H9 (cell line): ENCODE data around the gene CACNA1H. TPM values are rescaled to one million over a fixed set of nuclear protein-coding genes. Genes with fewer than 3 reads are reported as not detected.

Source experiments
- DNase-seq: peaks from one replicate; pipeline ENCODE4 v3.0.0-alpha.2; 2017
- H2AFZ ChIP-seq: one replicate; pipeline ENCODE4 v1.6.1; 2013; ENCODE audit warnings: mild to moderate bottlenecking, low read length, control low read depth, moderate library complexity
- H2AK5ac ChIP-seq: 2 replicates; pipeline ENCODE4 v1.6.1; 2013; ENCODE audit warnings: low read length, control low read depth, mixed read lengths; ENCODE audit not compliant: insufficient read length
- H2BK120ac ChIP-seq: one replicate; pipeline ENCODE4 v1.6.1; 2013; ENCODE audit warnings: low read depth, mild to moderate bottlenecking, low read length, control low read depth, inconsistent platforms; ENCODE audit not compliant: poor library complexity, severe bottlenecking
- H2BK12ac ChIP-seq: 2 replicates; pipeline ENCODE4 v1.6.1; 2013; ENCODE audit warnings: low read length, control low read depth, mixed read lengths, low read depth; ENCODE audit not compliant: insufficient read length
- H2BK15ac ChIP-seq: 2 replicates; pipeline ENCODE4 v1.6.1; 2013; ENCODE audit warnings: low read depth, low read length, control low read depth
- H2BK20ac ChIP-seq: one replicate; pipeline ENCODE4 v1.6.1; 2013; ENCODE audit warnings: low read depth, mild to moderate bottlenecking, low read length, control low read depth, inconsistent platforms; ENCODE audit not compliant: poor library complexity, severe bottlenecking
- H2BK5ac ChIP-seq: 2 replicates; pipeline ENCODE4 v1.6.1; 2013; ENCODE audit warnings: low read length, control low read depth, mixed read lengths; ENCODE audit not compliant: insufficient read length
- H3K14ac ChIP-seq: 2 replicates; pipeline ENCODE4 v1.6.1; 2013; ENCODE audit warnings: low read length, control low read depth; ENCODE audit not compliant: insufficient read depth
- H3K18ac ChIP-seq: 2 replicates; pipeline ENCODE4 v1.6.1; 2013; ENCODE audit warnings: low read depth, mild to moderate bottlenecking, mixed read lengths, low read length, control low read depth; ENCODE audit not compliant: insufficient read length
- H3K23ac ChIP-seq: 2 replicates; pipeline ENCODE4 v1.6.1; 2013; ENCODE audit warnings: low read length, control low read depth, mixed read lengths, low read depth; ENCODE audit not compliant: insufficient read length
- H3K23me2 ChIP-seq: 2 replicates; pipeline ENCODE4 v1.6.1; 2013; ENCODE audit warnings: low read depth, mild to moderate bottlenecking, mixed read lengths, low read length, control low read depth; ENCODE audit not compliant: insufficient read length, poor library complexity, severe bottlenecking
- H3K27ac ChIP-seq: 2 replicates; pipeline ENCODE4 v1.5.1; 2013; ENCODE audit warnings: low read length, control low read depth, mixed read lengths, low read depth; ENCODE audit not compliant: insufficient read length
- H3K27me3 ChIP-seq: 2 replicates; pipeline ENCODE4 v1.6.1; 2013; ENCODE audit warnings: low read length, control low read depth, inconsistent platforms; ENCODE audit not compliant: insufficient read depth
- H3K4ac ChIP-seq: 2 replicates; pipeline ENCODE4 v1.6.1; 2013; ENCODE audit warnings: low read depth, mild to moderate bottlenecking, control low read depth, inconsistent platforms, low read length, moderate library complexity
- H3K4me1 ChIP-seq: 2 replicates; pipeline ENCODE4 v1.6.1; 2013; ENCODE audit warnings: low read length, control low read depth, inconsistent platforms; ENCODE audit not compliant: insufficient read depth
- H3K4me2 ChIP-seq: 2 replicates; pipeline ENCODE4 v1.6.1; 2013; ENCODE audit warnings: low read length, control low read depth, mixed read lengths; ENCODE audit not compliant: insufficient read length, insufficient read depth
- H3K56ac ChIP-seq: 2 replicates; pipeline ENCODE4 v1.6.1; 2013; ENCODE audit warnings: low read depth, mild to moderate bottlenecking, mixed read lengths, low read length, control low read depth; ENCODE audit not compliant: insufficient read length
- H3K79me1 ChIP-seq: 2 replicates; pipeline ENCODE4 v1.6.1; 2013; ENCODE audit warnings: low read depth, mild to moderate bottlenecking, moderate library complexity, low read length, control low read depth, inconsistent platforms; ENCODE audit not compliant: insufficient read depth, poor library complexity, severe bottlenecking
- H3K79me2 ChIP-seq: 2 replicates; pipeline ENCODE4 v1.6.1; 2013; ENCODE audit warnings: low read length, control low read depth, inconsistent platforms; ENCODE audit not compliant: insufficient read depth
- H3K9ac ChIP-seq: 2 replicates; pipeline ENCODE4 v1.6.1; 2013; ENCODE audit warnings: low read length, control low read depth, mixed read lengths; ENCODE audit not compliant: insufficient read length; ENCODE audit errors: extremely low read depth
- H3K9me3 ChIP-seq: one replicate; pipeline ENCODE4 v1.6.1; 2013; ENCODE audit warnings: low read depth, low read length, inconsistent platforms; ENCODE audit not compliant: control insufficient read depth
- H3T11ph ChIP-seq: one replicate; pipeline ENCODE4 v1.6.1; 2013; ENCODE audit warnings: mild to moderate bottlenecking, low read length, control low read depth, inconsistent platforms
- H4K20me1 ChIP-seq: one replicate; pipeline ENCODE4 v1.6.1; 2013; ENCODE audit not compliant: control insufficient read depth, insufficient read length, insufficient read depth
- H4K5ac ChIP-seq: 2 replicates; pipeline ENCODE4 v1.6.1; 2013; ENCODE audit warnings: low read depth, mild to moderate bottlenecking, mixed read lengths, low read length, control low read depth; ENCODE audit not compliant: insufficient read length
- H4K8ac ChIP-seq: replicated peaks from 2 replicates; pipeline ENCODE4 v1.6.1; 2013; ENCODE audit warnings: low read length, control low read depth, mixed read lengths, low read depth; ENCODE audit not compliant: insufficient read length
- H4K91ac ChIP-seq: 2 replicates; pipeline ENCODE4 v1.6.1; 2013; ENCODE audit warnings: low read depth, mild to moderate bottlenecking, moderate library complexity, mixed read lengths, low read length, control low read depth; ENCODE audit not compliant: insufficient read length
- H3K27ac Mint-ChIP-seq, 3 experiments: 2 replicates in 2 of 3; 3 replicates in 1 of 3; pipeline ENCODE4 v1.8.0; 2020 to 2021; ENCODE audit warnings: mixed read lengths in 3 of 3, mild to moderate bottlenecking in 1 of 3, moderate library complexity in 1 of 3
- H3K27me3 Mint-ChIP-seq: 2 replicates; pipeline ENCODE4 v1.8.0; 2021; ENCODE audit warnings: low read depth, mild to moderate bottlenecking, moderate library complexity, mixed read lengths
- H3K36me3 Mint-ChIP-seq, 3 experiments: 2 replicates in 2 of 3; 3 replicates in 1 of 3; pipeline ENCODE4 v1.8.0; 2020 to 2021; ENCODE audit warnings: low read depth in 3 of 3, mixed read lengths in 3 of 3; ENCODE audit not compliant: insufficient read depth in 1 of 3
- H3K4me1 Mint-ChIP-seq, 2 experiments: 2 replicates each; pipeline ENCODE4 v1.8.0; 2020; ENCODE audit warnings: mixed read lengths in 2 of 2
- H3K4me3 Mint-ChIP-seq, 2 experiments: 2 replicates in 1 of 2; 3 replicates in 1 of 2; pipeline ENCODE4 v1.8.0; 2020 to 2021; ENCODE audit warnings: mild to moderate bottlenecking in 2 of 2, mixed read lengths in 2 of 2, moderate library complexity in 1 of 2
- H3K9me3 Mint-ChIP-seq, 2 experiments: 2 replicates in 1 of 2; 3 replicates in 1 of 2; pipeline ENCODE4 v1.8.0; 2020; ENCODE audit warnings: mild to moderate bottlenecking in 2 of 2, mixed read lengths in 2 of 2, moderate library complexity in 1 of 2
- CTCF ChIP-seq: fragments of 200-600 bp; sonication (generic); conservative IDR thresholded peaks from 3 replicates; pipeline ENCODE4 v1.8.0; 2021; ENCODE audit warnings: antibody characterized with exemption, mild to moderate bottlenecking
- WGBS: extraction: QIAGEN DNeasy Blood & Tissue Kit; methylation state at CpG from one replicate; pipeline ENCODE4 v1.1.7; 2013; ENCODE audit warnings: missing lambda C conversion rate, low lambda C conversion rate, mixed read lengths; ENCODE audit not compliant: insufficient read length; ENCODE audit errors: extremely low coverage; 5-methylcytosine and 5-hydroxymethylcytosine counted together
- total RNA-seq: library from RNA; stranded (reverse); gene quantifications from 2 replicates; pipeline ENCODE4 v1.2.1, GENCODE V29; 2021

The CACNA1H gene
- total RNA-seq, 1 experiment from 2014 or later, result 43.3 TPM

- no peaks in the 10 kb centered on the region for H3K79me1 ChIP-seq
- no peaks in the 10 kb centered on the region for H4K20me1 ChIP-seq
- DNase-seq, result no peak
- H3K4me2 ChIP-seq, result no peak overlapping the region
- no peak overlapping the region for H3T11ph ChIP-seq
- H3K9me3 ChIP-seq, result no peaks in the 10 kb centered on the region
- H4K5ac ChIP-seq, result no peak overlapping the region
- no peak overlapping the region for H3K14ac ChIP-seq
- Mint-ChIP-seq H3K27ac (no peak overlapping the region), H3K4me1 (peaks cover 0 to 7% of the 10 kb centered on the region in 2 experiments; a peak in 2 of 4 replicates), H3K9me3 (no peaks in the 10 kb centered on the region), H3K36me3 (no peaks in the 10 kb centered on the region; a peak in 3 of 7 replicates), H3K4me3 (no peak overlapping the region), H3K27me3 (no peaks in the 10 kb centered on the region)
- no peak overlapping the region for H2BK120ac ChIP-seq
- no peak overlapping the region for H2AFZ ChIP-seq
- no peak overlapping the region for H2BK20ac ChIP-seq
- no peak overlapping the region for H3K4ac ChIP-seq
- H2BK5ac ChIP-seq, result no peak overlapping the region
- H3K27ac ChIP-seq, result no peak overlapping the region
- H3K23me2 ChIP-seq, result no peaks in the 10 kb centered on the region
- H3K18ac ChIP-seq, result no peak overlapping the region
- no peaks in the 10 kb centered on the region for H3K4me1 ChIP-seq
- no peak overlapping the region for H2BK12ac ChIP-seq
- TF ChIP-seq CTCF, result no peak
- no peaks in the 10 kb centered on the region for H3K79me2 ChIP-seq
- no peak overlapping the region for H4K91ac ChIP-seq
- no peaks in the 10 kb centered on the region for H3K27me3 ChIP-seq
- H2AK5ac ChIP-seq, result no peak overlapping the region
- no peak overlapping the region for H3K56ac ChIP-seq
- H3K9ac ChIP-seq, result no peak overlapping the region
- no CpG with 5 or more reads among the region's 18 CpGs for WGBS
- H2BK15ac ChIP-seq, result no peak overlapping the region
- H3K23ac ChIP-seq, result no peak overlapping the region
- no peak overlapping the region for H4K8ac ChIP-seq
Observed at GRCh38 chr16:1168837-1169236, 15.9 kb downstream of the CACNA1H start.
